Hepatocyte (in vitro differentiated cells): ENCODE results near the gene USP36. TPM values are rescaled to one million over a fixed set of nuclear protein-coding genes. Genes with fewer than 3 reads are reported as not detected.

Source experiments
- DNase-seq: peaks from one replicate; pipeline ENCODE4 v3.0.0-alpha.2; 2016; ENCODE audit warnings: low spot score
- H2AFZ ChIP-seq: fragments of 200-600 bp; sonication (generic); 2 replicates; pipeline ENCODE4 v1.6.0; 2016; ENCODE audit warnings: antibody characterized with exemption, mild to moderate bottlenecking
- H3K27ac ChIP-seq: fragments of 200-600 bp; sonication (generic); 2 replicates; pipeline ENCODE4 v1.5.1; 2016; ENCODE audit warnings: mild to moderate bottlenecking
- H3K27me3 ChIP-seq: fragments of 200-600 bp; sonication (generic); 2 replicates; pipeline ENCODE4 v1.6.1; 2016
- H3K36me3 ChIP-seq: fragments of 200-600 bp; sonication (generic); replicated peaks from 2 replicates; pipeline ENCODE4 v1.5.1; 2016; ENCODE audit warnings: low read depth; ENCODE audit not compliant: insufficient read depth
- H3K4me1 ChIP-seq: fragments of 200-600 bp; sonication (generic); 2 replicates; pipeline ENCODE4 v1.5.1; 2016; ENCODE audit warnings: mild to moderate bottlenecking, moderate library complexity; ENCODE audit not compliant: insufficient read depth
- H3K4me2 ChIP-seq: fragments of 200-600 bp; sonication (generic); 2 replicates; pipeline ENCODE4 v1.6.0; 2016
- H3K4me3 ChIP-seq: fragments of 200-600 bp; sonication (generic); 2 replicates; pipeline ENCODE4 v1.5.1; 2016; ENCODE audit warnings: mild to moderate bottlenecking
- H3K79me2 ChIP-seq: fragments of 200-600 bp; sonication (generic); 2 replicates; pipeline ENCODE4 v1.6.0; 2017; ENCODE audit warnings: mild to moderate bottlenecking
- H3K9me2 ChIP-seq: fragments of 200-600 bp; sonication (generic); replicated peaks from 2 replicates; pipeline ENCODE4 v1.6.0; 2017; ENCODE audit warnings: mild to moderate bottlenecking; ENCODE audit not compliant: insufficient read depth
- H3K9me3 ChIP-seq: fragments of 200-600 bp; sonication (generic); 2 replicates; pipeline ENCODE4 v1.5.1; 2016; ENCODE audit warnings: low read depth, mild to moderate bottlenecking
- H4K20me1 ChIP-seq: fragments of 200-600 bp; sonication (generic); 2 replicates; pipeline ENCODE4 v1.6.0; 2016; ENCODE audit warnings: mild to moderate bottlenecking; ENCODE audit not compliant: insufficient read depth, poor library complexity, severe bottlenecking
- EZH2 ChIP-seq: fragments of 200-600 bp; sonication (generic); IDR thresholded peaks from 2 replicates; pipeline ENCODE4 v1.6.1; 2016; ENCODE audit warnings: antibody characterized with exemption, mild to moderate bottlenecking, borderline replicate concordance
- EZH2phosphoT487 ChIP-seq: fragments of 200-600 bp; sonication (generic); IDR thresholded peaks from one replicate; pipeline ENCODE4 v1.6.1; 2018; ENCODE audit warnings: antibody characterized with exemption, mild to moderate bottlenecking, low read depth, moderate library complexity; ENCODE audit not compliant: unreplicated experiment, severe bottlenecking
- WGBS: methylation state at CpG from one replicate; pipeline ENCODE4 v1.1.6; 2016; ENCODE audit warnings: low lambda C conversion rate; ENCODE audit errors: missing lambda C conversion rate; 5-methylcytosine and 5-hydroxymethylcytosine counted together
- polyA plus RNA-seq: library from polyadenylated mRNA; unstranded; fragments of >200 nt; fragmentation: Nextera tagmentation; extraction: Ambion mirVana; gene quantifications from 2 replicates; pipeline ENCODE4 v1.2.1, GENCODE V29; 2016
- total RNA-seq: library from RNA; depleted of rRNA; stranded (reverse); fragments of >200 nt; gene quantifications from 2 replicates; pipeline ENCODE4 v1.2.3, GENCODE V29; 2014
- TF ChIP-seq, protein P1 (sequence below): fragments of 200-600 bp; sonication (generic); IDR thresholded peaks from 2 replicates; pipeline ENCODE4 v1.5.1; 2016; ENCODE audit warnings: antibody characterized with exemption, mild to moderate bottlenecking; ENCODE audit not compliant: poor library complexity

The USP36 gene
- total and polyA plus RNA-seq, 2 experiments from 2014 or later, result 17.7 to 26.2 TPM

DNA sequence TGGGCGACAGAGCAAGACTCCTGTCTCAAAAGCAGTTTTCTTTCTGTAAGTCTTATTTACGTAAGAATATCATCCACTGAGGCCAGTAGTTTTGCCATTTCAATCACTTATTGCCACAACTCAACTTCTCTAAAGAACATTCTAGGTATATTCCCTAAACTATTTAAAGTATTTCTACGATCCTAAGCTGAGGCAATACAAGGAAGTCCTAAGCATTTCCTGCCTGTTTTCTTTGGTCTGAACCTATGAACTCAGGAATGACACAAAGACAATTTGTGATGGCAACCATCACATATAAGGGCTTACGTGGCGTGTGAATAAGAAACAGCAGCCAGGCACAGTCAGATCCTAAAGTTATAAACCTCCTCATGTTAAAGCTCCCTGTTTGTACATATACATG, 14.2 kb downstream of the USP36 start:
- no peaks in the 10 kb centered on the region for H3K9me2 ChIP-seq
- H3K4me3 ChIP-seq, result no peak overlapping the region
- H3K4me1 ChIP-seq, result no peaks in the 10 kb centered on the region
- H3K36me3 ChIP-seq, result no peaks in the 10 kb centered on the region
- no peaks in the 10 kb centered on the region for H4K20me1 ChIP-seq
- H3K4me2 ChIP-seq, result no peak overlapping the region
- no peak overlapping the region for H3K27ac ChIP-seq
- TF ChIP-seq EZH2 (no peak), EZH2phosphoT487 (no peak)
- TF ChIP-seq, protein P1, sequence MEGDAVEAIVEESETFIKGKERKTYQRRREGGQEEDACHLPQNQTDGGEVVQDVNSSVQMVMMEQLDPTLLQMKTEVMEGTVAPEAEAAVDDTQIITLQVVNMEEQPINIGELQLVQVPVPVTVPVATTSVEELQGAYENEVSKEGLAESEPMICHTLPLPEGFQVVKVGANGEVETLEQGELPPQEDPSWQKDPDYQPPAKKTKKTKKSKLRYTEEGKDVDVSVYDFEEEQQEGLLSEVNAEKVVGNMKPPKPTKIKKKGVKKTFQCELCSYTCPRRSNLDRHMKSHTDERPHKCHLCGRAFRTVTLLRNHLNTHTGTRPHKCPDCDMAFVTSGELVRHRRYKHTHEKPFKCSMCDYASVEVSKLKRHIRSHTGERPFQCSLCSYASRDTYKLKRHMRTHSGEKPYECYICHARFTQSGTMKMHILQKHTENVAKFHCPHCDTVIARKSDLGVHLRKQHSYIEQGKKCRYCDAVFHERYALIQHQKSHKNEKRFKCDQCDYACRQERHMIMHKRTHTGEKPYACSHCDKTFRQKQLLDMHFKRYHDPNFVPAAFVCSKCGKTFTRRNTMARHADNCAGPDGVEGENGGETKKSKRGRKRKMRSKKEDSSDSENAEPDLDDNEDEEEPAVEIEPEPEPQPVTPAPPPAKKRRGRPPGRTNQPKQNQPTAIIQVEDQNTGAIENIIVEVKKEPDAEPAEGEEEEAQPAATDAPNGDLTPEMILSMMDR, result no peak
- WGBS, result 94% methylated on average over 5 of the region's 5 CpGs
- no peaks in the 10 kb centered on the region for H3K27me3 ChIP-seq
- H3K9me3 ChIP-seq, result no peaks in the 10 kb centered on the region
- DNase-seq, result no peak
- peaks cover 23% of the 10 kb centered on the region for H3K79me2 ChIP-seq
- no peak overlapping the region for H2AFZ ChIP-seq

DNA sequence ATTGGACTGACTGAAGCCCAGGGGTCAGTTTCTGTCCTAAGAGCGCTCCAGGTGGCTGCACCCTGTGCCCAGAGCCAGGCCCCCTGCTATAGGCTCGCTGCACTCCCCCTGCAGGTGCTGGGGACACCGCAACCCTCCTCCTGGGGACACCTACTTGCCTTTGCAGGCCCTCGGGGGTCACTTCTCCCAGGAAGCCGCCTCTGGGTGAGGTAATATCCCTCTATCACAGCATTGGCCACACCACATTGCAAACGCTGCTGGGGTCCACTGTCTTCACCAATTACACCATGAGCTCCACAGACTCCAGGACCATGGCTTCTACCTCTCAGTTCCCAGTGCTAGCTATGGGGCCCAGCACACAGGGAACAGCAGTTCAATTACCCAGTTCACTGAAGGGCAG, 14.9 kb downstream of the USP36 start:
- TF ChIP-seq EZH2phosphoT487, result no peak
- Histone ChIP-seq H4K20me1 (no peaks in the 10 kb centered on the region), H3K79me2 (peaks cover 18% of the 10 kb centered on the region), H3K36me3 (no peaks in the 10 kb centered on the region), H3K4me1 (no peaks in the 10 kb centered on the region), H3K9me3 (no peaks in the 10 kb centered on the region), H3K27ac (no peak overlapping the region), H3K4me2 (no peak overlapping the region), H3K27me3 (no peaks in the 10 kb centered on the region), H3K9me2 (no peaks in the 10 kb centered on the region), H3K4me3 (no peak overlapping the region), H2AFZ (no peak overlapping the region)
- DNase-seq, result no peak
- 98% methylated on average over 6 of the region's 6 CpGs for WGBS

GRCh38 chr17:78824240-78824639, 16.4 kb downstream of the USP36 start:
- Histone ChIP-seq H3K4me1 (no peaks in the 10 kb centered on the region), H3K9me3 (no peaks in the 10 kb centered on the region), H4K20me1 (no peaks in the 10 kb centered on the region), H3K4me3 (no peak overlapping the region), H3K27ac (no peak overlapping the region), H3K4me2 (no peak overlapping the region), H2AFZ (no peak overlapping the region), H3K9me2 (no peaks in the 10 kb centered on the region), H3K27me3 (no peaks in the 10 kb centered on the region), H3K79me2 (peaks cover 5% of the 10 kb centered on the region), H3K36me3 (no peaks in the 10 kb centered on the region)
- DNase-seq, result no peak
- TF ChIP-seq EZH2phosphoT487 (no peak), EZH2 (no peak)
- TF ChIP-seq, protein P1, result no peak
- WGBS, result 91% methylated on average over 7 of the region's 7 CpGs

GRCh38 chr17:78823282-78824046, 17.1 kb downstream of the USP36 start:
- WGBS, result 87% methylated on average over 14 of the region's 14 CpGs
- Histone ChIP-seq H3K4me3 (no peak overlapping the region), H3K9me3 (no peaks in the 10 kb centered on the region), H3K79me2 (no peaks in the 10 kb centered on the region), H2AFZ (no peak overlapping the region), H3K27me3 (no peaks in the 10 kb centered on the region), H3K4me2 (no peak overlapping the region), H3K9me2 (no peaks in the 10 kb centered on the region), H3K4me1 (no peaks in the 10 kb centered on the region), H4K20me1 (no peaks in the 10 kb centered on the region), H3K36me3 (no peaks in the 10 kb centered on the region), H3K27ac (no peak overlapping the region)
- no peak for DNase-seq
- TF ChIP-seq EZH2, result no peak
- TF ChIP-seq, protein P1, result no peak
- TF ChIP-seq EZH2phosphoT487, result no peak
